ENCODE data around the gene TNFRSF25.

The TNFRSF25 gene

GRCh38 chr1:6423321-6423999 is 42.5 kb downstream of the TNFRSF25 start:
- H3K27ac ChIP-seq (ENCODE audit: low read depth, low read length), result no peak overlapping the region
- H3K36me3 ChIP-seq (ENCODE audit: insufficient read depth, low read length), result no peaks in the 10 kb centered on the region
- no peak overlapping the region for H3K4me3 ChIP-seq (ENCODE audit: low read depth in 1 of 2, low read length in 2 of 2)
- no peaks in the 10 kb centered on the region for H3K9me3 ChIP-seq (ENCODE audit: low read length)
- H3K4me1 ChIP-seq (ENCODE audit: insufficient read depth, low read length), result peaks cover 5% of the 10 kb centered on the region
- H3K9ac ChIP-seq (ENCODE audit: low read length), result no peak overlapping the region
- H3K27me3 ChIP-seq (ENCODE audit: control insufficient read depth in 1 of 2, insufficient read depth in 2 of 2, low read length in 2 of 2), result peaks cover 52 to 85% of the 10 kb centered on the region in 2 donors

- Histone ChIP-seq H3K9me3 (ENCODE audit: low read length) (no peaks in the 10 kb centered on the region), H3K27ac (ENCODE audit: low read depth, low read length) (no peak overlapping the region), H3K4me3 (ENCODE audit: low read depth in 1 of 2, low read length in 2 of 2) (no peak overlapping the region), H3K27me3 (ENCODE audit: control insufficient read depth in 1 of 2, insufficient read depth in 2 of 2, low read length in 2 of 2) (peaks cover 55 to 90% of the 10 kb centered on the region in 2 donors), H3K9ac (ENCODE audit: low read length) (no peak overlapping the region), H3K36me3 (ENCODE audit: insufficient read depth, low read length) (no peaks in the 10 kb centered on the region), H3K4me1 (ENCODE audit: insufficient read depth, low read length) (peaks cover 5% of the 10 kb centered on the region)
Measured at GRCh38 chr1:6421266-6421665, 44.7 kb downstream of the TNFRSF25 start.

GRCh38 chr1:6420454-6421042 is 45.4 kb downstream of the TNFRSF25 start:
- Histone ChIP-seq H3K36me3 (ENCODE audit: insufficient read depth, low read length) (no peaks in the 10 kb centered on the region), H3K4me1 (ENCODE audit: insufficient read depth, low read length) (peaks cover 5% of the 10 kb centered on the region), H3K9ac (ENCODE audit: low read length) (no peak overlapping the region), H3K9me3 (ENCODE audit: low read length) (no peaks in the 10 kb centered on the region), H3K27ac (ENCODE audit: low read depth, low read length) (no peak overlapping the region), H3K4me3 (ENCODE audit: low read depth in 1 of 2, low read length in 2 of 2) (no peak overlapping the region), H3K27me3 (ENCODE audit: control insufficient read depth in 1 of 2, insufficient read depth in 2 of 2, low read length in 2 of 2) (peaks cover 49 to 90% of the 10 kb centered on the region in 2 donors)

DNA sequence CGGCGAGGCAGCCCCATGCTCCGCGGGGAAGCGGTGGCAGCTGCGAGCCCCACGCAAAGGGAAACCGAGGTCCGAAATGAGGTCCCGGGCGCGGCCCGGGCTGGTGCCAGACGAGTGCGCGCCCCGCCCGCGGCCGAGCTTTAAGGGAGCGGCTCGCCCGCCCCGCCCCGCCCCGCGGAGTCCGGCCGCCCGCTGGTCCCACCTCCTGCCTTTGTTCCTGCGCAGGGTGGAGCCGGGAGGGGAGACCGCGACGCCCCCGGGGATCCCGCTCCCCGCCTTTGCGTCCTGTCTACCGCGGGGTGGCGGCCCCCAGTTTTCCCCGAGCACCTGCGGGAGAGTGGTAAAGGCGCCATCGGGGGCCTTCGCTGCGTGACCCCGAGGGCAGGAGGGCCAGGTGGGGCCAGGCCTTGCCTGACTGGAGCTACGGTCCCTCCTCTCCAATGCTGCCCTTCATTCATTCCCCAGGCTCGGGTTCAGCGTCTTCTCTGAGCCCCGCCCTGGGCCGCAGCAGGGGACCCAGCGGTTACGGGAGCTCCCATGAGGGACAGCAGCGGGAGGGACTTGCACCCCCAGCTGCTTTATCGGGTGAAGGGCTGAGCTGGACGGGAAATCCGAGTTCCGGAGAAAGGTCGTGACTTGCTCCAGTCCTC is 46.0 kb downstream of the TNFRSF25 start, which contains the start of gene HES2:
HES2 (minus strand) TSS at position 116 of the 650 bp plus-strand sequence; CDS start at position 17, 99 bp downstream.
- no peaks in the 10 kb centered on the region for H3K36me3 ChIP-seq (ENCODE audit: insufficient read depth, low read length)
- peaks cover 50 to 90% of the 10 kb centered on the region in 2 donors for H3K27me3 ChIP-seq (ENCODE audit: control insufficient read depth in 1 of 2, insufficient read depth in 2 of 2, low read length in 2 of 2)
- peaks cover 5% of the 10 kb centered on the region for H3K4me1 ChIP-seq (ENCODE audit: insufficient read depth, low read length)

GRCh38 chr1:6419397-6419803 is 46.6 kb downstream of the TNFRSF25 start:
- Histone ChIP-seq H3K9ac (ENCODE audit: low read length) (no peak overlapping the region), H3K36me3 (ENCODE audit: insufficient read depth, low read length) (no peaks in the 10 kb centered on the region), H3K27ac (ENCODE audit: low read depth, low read length) (no peak overlapping the region), H3K4me1 (ENCODE audit: insufficient read depth, low read length) (peaks cover 5% of the 10 kb centered on the region), H3K4me3 (ENCODE audit: low read depth in 1 of 2, low read length in 2 of 2) (peak overlapping the region in 1 of 2 donors; percentile 47), H3K27me3 (ENCODE audit: control insufficient read depth in 1 of 2, insufficient read depth in 2 of 2, low read length in 2 of 2) (peaks cover 55 to 92% of the 10 kb centered on the region in 2 donors), H3K9me3 (ENCODE audit: low read length) (no peaks in the 10 kb centered on the region)

More for the DNA sequence above, 46.0 kb downstream of the TNFRSF25 start, which contains the start of gene HES2:
- peak within 1 kb of the TSS in 1 of 2 donors; percentile 47 for H3K4me3 ChIP-seq (ENCODE audit: low read depth in 1 of 2, low read length in 2 of 2)
- no peak within 1 kb of the TSS for H3K9ac ChIP-seq (ENCODE audit: low read length)
- no peak within 1 kb of the TSS for H3K27ac ChIP-seq (ENCODE audit: low read depth, low read length)
- H3K9me3 ChIP-seq (ENCODE audit: low read length), result no peaks in the 10 kb centered on the region

- Histone ChIP-seq H3K27me3 (ENCODE audit: control insufficient read depth in 1 of 2, insufficient read depth in 2 of 2, low read length in 2 of 2) (peaks cover 53 to 91% of the 10 kb centered on the region in 2 donors), H3K36me3 (ENCODE audit: insufficient read depth, low read length) (no peaks in the 10 kb centered on the region), H3K27ac (ENCODE audit: low read depth, low read length) (no peak overlapping the region), H3K4me1 (ENCODE audit: insufficient read depth, low read length) (peaks cover 5% of the 10 kb centered on the region), H3K9me3 (ENCODE audit: low read length) (no peaks in the 10 kb centered on the region), H3K4me3 (ENCODE audit: low read depth in 1 of 2, low read length in 2 of 2) (no peak overlapping the region), H3K9ac (ENCODE audit: low read length) (no peak overlapping the region)
Measured at GRCh38 chr1:6418668-6419396, 47.1 kb downstream of the TNFRSF25 start.

DNA sequence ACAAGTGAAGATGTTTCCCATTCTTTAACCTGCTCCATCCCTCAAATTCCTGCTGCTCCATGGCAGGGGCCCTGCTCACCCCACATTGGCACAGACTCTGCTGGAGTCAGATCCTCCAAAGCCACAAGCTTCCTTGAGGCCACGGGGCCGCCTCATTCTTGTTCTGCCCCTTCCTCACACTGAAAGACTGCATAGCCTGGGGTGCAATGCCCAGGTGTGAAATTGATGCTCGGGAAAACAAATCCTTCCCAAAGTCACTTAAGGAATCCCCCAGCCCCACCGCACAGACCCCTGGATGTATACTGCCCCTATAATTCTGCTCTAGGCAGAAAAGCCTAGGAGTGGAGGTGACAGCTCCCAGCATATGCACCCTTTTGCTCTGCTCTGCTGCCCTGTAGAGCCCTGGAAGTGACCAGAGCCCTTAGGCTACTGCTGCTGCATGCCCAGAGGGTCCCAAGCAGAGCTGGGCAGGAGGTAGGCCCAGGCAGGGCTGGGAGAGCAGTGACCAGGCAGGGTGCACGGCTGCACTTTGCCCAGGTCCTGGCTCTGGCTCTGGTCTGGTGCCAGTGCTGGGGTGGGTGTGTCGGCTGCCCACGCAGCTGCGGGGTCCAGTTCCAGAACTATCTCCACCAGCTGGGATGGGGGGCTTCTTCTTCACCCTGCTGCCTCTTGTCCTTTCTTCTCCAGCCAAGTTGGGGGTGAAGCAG is 47.9 kb downstream of the TNFRSF25 start:
- Histone ChIP-seq H3K4me1 (ENCODE audit: insufficient read depth, low read length) (peaks cover 5% of the 10 kb centered on the region), H3K9ac (ENCODE audit: low read length) (no peak overlapping the region), H3K4me3 (ENCODE audit: low read depth in 1 of 2, low read length in 2 of 2) (no peak overlapping the region), H3K36me3 (ENCODE audit: insufficient read depth, low read length) (no peaks in the 10 kb centered on the region), H3K9me3 (ENCODE audit: low read length) (no peaks in the 10 kb centered on the region), H3K27me3 (ENCODE audit: control insufficient read depth in 1 of 2, insufficient read depth in 2 of 2, low read length in 2 of 2) (peaks cover 47 to 84% of the 10 kb centered on the region in 2 donors), H3K27ac (ENCODE audit: low read depth, low read length) (no peak overlapping the region)

DNA sequence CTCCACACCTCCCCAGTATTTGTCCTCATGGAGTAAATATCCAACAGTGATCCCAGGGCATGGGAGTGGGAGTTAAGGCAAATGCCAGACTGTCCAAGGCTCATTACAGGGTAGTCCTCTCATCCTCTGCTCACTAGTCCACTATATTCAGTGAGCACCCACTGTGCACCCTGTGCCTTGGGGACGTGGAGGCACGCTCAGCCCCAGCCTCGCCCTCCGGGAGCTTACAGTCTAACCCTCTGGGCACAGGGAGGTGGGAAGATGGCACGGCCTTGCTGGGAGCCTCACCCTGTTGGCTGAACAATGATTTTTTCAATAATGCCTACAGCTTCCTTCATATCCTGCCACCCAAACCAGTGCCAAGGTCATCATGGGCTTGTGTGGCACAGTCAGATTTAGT is 49.1 kb downstream of the TNFRSF25 start:
- H3K36me3 ChIP-seq (ENCODE audit: insufficient read depth, low read length), result no peaks in the 10 kb centered on the region
- H3K9ac ChIP-seq (ENCODE audit: low read length), result no peak overlapping the region
- no peak overlapping the region for H3K4me3 ChIP-seq (ENCODE audit: low read depth in 1 of 2, low read length in 2 of 2)
- H3K27me3 ChIP-seq (ENCODE audit: control insufficient read depth in 1 of 2, insufficient read depth in 2 of 2, low read length in 2 of 2), result peaks cover 42 to 80% of the 10 kb centered on the region in 2 donors
- H3K4me1 ChIP-seq (ENCODE audit: insufficient read depth, low read length), result peaks cover 5% of the 10 kb centered on the region
- H3K9me3 ChIP-seq (ENCODE audit: low read length), result no peaks in the 10 kb centered on the region
- H3K27ac ChIP-seq (ENCODE audit: low read depth, low read length), result no peak overlapping the region

DNA sequence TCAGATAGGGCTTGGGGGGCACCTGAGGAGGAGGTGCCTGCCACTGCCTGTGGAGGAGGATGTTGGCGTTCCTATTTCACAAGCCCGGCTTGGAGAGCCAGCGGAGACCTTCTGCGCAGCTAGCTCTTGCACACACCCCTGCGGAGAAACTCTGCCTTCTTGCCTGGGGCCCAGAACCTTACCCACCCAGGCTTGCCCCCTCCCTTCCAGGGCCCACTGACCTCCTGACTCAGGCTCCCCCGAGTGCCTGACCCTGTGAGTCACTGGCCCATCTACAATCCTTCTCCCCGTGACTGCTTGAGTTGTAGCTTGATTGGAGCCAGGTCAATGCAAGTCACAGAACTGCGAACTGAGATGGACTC is 49.7 kb downstream of the TNFRSF25 start:
- peaks cover 36 to 76% of the 10 kb centered on the region in 2 donors for H3K27me3 ChIP-seq (ENCODE audit: control insufficient read depth in 1 of 2, insufficient read depth in 2 of 2, low read length in 2 of 2)
- H3K9ac ChIP-seq (ENCODE audit: low read length), result no peak overlapping the region
- no peaks in the 10 kb centered on the region for H3K36me3 ChIP-seq (ENCODE audit: insufficient read depth, low read length)

DNA sequence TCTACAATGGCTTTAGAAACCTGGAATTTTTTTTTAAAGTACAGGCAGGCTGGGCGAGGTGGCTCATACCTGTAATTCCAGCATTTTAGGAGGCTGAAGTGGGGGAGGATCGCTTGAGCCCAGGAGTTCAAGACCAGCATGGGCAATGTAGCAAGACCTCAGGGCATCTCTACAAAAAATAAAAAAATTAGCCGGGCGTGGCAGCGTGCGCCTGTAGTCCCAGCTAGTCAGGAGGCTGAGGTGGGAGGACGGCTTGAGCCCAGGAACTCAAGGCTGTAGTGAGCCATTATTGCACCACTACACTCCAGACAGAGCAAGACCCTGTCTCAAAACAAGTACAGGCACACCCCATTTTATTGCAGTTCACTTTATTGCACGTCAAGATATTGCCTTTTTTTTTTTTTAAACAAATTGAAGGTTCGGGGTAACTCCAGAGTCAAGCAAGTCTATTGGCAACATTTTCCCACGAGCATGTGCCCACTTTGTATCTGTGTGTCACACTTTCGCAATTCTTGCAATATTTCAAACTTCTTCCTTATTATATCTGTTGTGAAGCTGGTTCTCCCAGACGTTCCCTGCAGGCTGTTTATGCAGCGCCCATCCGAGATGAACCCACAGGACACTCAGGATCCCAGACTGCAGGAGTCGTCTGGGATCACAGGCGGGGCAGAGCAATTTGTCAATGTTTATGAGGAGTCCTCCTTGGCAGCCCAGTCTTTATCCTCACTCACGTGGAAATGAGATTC is 50.9 kb downstream of the TNFRSF25 start:
- Histone ChIP-seq H3K4me1 (ENCODE audit: insufficient read depth, low read length) (peaks cover under 1% of the 10 kb centered on the region), H3K27me3 (ENCODE audit: control insufficient read depth in 1 of 2, insufficient read depth in 2 of 2, low read length in 2 of 2) (peaks cover 24 to 70% of the 10 kb centered on the region in 2 donors), H3K4me3 (ENCODE audit: low read depth in 1 of 2, low read length in 2 of 2) (no peak overlapping the region)

More for the DNA sequence above, 49.7 kb downstream of the TNFRSF25 start:
- Histone ChIP-seq H3K9me3 (ENCODE audit: low read length) (no peaks in the 10 kb centered on the region), H3K4me1 (ENCODE audit: insufficient read depth, low read length) (peaks cover 5% of the 10 kb centered on the region), H3K27ac (ENCODE audit: low read depth, low read length) (no peak overlapping the region), H3K4me3 (ENCODE audit: low read depth in 1 of 2, low read length in 2 of 2) (no peak overlapping the region)

More for the DNA sequence above, 50.9 kb downstream of the TNFRSF25 start:
- Histone ChIP-seq H3K9me3 (ENCODE audit: low read length) (no peaks in the 10 kb centered on the region), H3K36me3 (ENCODE audit: insufficient read depth, low read length) (no peaks in the 10 kb centered on the region), H3K27ac (ENCODE audit: low read depth, low read length) (no peak overlapping the region), H3K9ac (ENCODE audit: low read length) (no peak overlapping the region)

Measured in muscle layer of colon (tissue), 2 donors.